Ascending aorta (tissue), 2 donors: Measurements from ENCODE around the gene GPANK1. TPM values are rescaled to one million over a fixed set of nuclear protein-coding genes. Genes with fewer than 3 reads are reported as not detected.
"Not testable (repeated sequence)": the region's sequence is repeated elsewhere in the genome, so short reads cannot be mapped to it uniquely, and the experiment has no call there.

Experiments used
- DNase-seq, 2 donors: peaks; one replicate each; pipeline ENCODE4 v3.0.0-alpha.2; 2019; ENCODE audit warnings: low spot score in 2 of 2
- H3K27ac ChIP-seq, 2 donors: fragments of 200-600 bp; sonication (generic); one replicate each; pipeline ENCODE4 v1.5.1; 2016 to 2017; ENCODE audit warnings: mild to moderate bottlenecking in 1 of 2
- H3K27me3 ChIP-seq: fragments of 200-600 bp; sonication (generic); one replicate; pipeline ENCODE4 v1.5.1; 2017
- H3K36me3 ChIP-seq, 2 donors: fragments of 200-600 bp; sonication (generic); one replicate each; pipeline ENCODE4 v1.5.1; 2016
- H3K4me1 ChIP-seq, 2 donors: fragments of 200-600 bp; sonication (generic); one replicate each; pipeline ENCODE4 v1.5.1; 2016 to 2017; ENCODE audit warnings: mild to moderate bottlenecking in 1 of 2
- H3K4me3 ChIP-seq, 2 donors: fragments of 200-600 bp; sonication (generic); one replicate each; pipeline ENCODE4 v1.5.1; 2016 to 2017; ENCODE audit warnings: mild to moderate bottlenecking in 1 of 2
- H3K9me3 ChIP-seq, 2 donors: fragments of 200-600 bp; sonication (generic); one replicate each; pipeline ENCODE4 v1.5.1; 2016
- intact Hi-C: fragments of 100-400 bp; cut with DNase I; formaldehyde crosslinking; loops from one replicate; pipeline ENCODE4 v1.15.1; 2023
- total RNA-seq: library from RNA; depleted of rRNA; stranded (reverse); fragments of >200 nt; gene quantifications from one replicate; pipeline ENCODE4 v1.1.0, GENCODE V29; 2016
- TF ChIP-seq, protein P1 (sequence below), 3 experiments: fragments of 200-600 bp in 2 of 3; fragments of 450-650 bp in 1 of 3; sonication (generic) in 2 of 3; IDR thresholded peaks; one replicate each; pipeline ENCODE4 v1.5.1; 2016 to 2019; ENCODE audit warnings: antibody characterized with exemption in 3 of 3, mild to moderate bottlenecking in 1 of 3, moderate library complexity in 1 of 3

GPANK1 gene
- total RNA-seq, 1 donor from 2014 or later: 9.8 TPM

DNA sequence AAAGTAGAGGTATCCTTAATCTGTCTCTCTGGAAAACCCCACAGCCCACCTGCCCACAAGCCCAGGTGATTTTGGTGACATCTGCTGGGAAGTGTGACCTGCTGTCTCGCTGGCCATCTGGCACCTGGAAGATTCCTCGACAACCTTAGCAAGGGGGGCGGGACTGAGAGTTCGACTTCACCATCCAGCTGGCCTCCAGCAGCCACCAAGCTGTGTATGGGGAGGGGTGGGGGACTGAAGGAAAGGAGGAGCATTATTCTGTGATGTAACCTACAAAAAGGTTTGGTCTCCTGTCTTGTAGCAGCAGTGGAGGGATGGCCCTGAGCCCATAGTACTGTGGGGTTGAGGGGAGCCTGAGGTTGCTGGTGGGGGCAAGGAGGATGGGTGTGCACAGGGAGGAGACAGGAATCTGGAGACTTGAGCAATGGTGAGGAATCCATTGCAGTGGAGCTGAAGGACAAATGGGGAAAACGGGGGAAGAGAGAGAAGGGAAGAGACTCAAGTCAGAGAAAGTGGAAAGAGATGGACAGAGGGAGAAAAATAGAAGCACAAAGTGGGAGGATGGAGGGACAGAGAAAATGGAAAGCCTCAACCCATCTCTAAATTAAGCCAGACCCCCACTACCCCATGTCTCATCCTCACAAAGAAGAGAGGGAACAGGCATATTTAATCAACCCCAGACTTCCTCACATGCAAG is 45.9 kb upstream of the GPANK1 start:
- no peak for DNase-seq
- Histone ChIP-seq H3K36me3 (no peaks in the 10 kb centered on the region), H3K4me1 (no peaks in the 10 kb centered on the region), H3K4me3 (no peak overlapping the region), H3K27me3 (no peaks in the 10 kb centered on the region), H3K27ac (no peak overlapping the region), H3K9me3 (no peaks in the 10 kb centered on the region)
- TF ChIP-seq, protein P1, sequence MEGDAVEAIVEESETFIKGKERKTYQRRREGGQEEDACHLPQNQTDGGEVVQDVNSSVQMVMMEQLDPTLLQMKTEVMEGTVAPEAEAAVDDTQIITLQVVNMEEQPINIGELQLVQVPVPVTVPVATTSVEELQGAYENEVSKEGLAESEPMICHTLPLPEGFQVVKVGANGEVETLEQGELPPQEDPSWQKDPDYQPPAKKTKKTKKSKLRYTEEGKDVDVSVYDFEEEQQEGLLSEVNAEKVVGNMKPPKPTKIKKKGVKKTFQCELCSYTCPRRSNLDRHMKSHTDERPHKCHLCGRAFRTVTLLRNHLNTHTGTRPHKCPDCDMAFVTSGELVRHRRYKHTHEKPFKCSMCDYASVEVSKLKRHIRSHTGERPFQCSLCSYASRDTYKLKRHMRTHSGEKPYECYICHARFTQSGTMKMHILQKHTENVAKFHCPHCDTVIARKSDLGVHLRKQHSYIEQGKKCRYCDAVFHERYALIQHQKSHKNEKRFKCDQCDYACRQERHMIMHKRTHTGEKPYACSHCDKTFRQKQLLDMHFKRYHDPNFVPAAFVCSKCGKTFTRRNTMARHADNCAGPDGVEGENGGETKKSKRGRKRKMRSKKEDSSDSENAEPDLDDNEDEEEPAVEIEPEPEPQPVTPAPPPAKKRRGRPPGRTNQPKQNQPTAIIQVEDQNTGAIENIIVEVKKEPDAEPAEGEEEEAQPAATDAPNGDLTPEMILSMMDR (IDR thresholded peaks at IDR 0.05): no peak
- intact Hi-C loops: no loop called here

DNA sequence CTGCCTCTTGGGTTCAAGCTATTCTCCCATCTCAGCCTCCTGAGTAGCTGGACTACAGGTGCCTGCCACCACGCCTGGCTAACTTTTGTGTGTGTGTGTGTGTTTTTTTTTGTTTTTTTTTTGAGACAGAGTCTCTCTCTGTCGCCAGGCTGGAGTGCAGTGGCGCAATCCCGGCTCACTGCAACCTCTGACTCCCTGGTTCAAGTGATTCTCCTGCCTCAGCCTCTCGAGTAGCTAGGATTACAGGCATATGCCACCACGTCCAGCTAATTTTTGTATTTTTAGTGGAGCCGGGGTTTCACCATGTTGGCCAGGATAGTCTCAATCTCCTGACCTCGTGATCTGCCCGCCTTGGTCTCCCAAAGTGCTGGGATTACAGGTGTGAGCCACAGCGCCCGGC is 44.4 kb upstream of the GPANK1 start:
- DNase-seq, H3K9me3 ChIP-seq, H3K36me3 ChIP-seq, intact Hi-C loops, H3K27ac ChIP-seq, H3K27me3 ChIP-seq, H3K4me1 ChIP-seq, H3K4me3 ChIP-seq: not testable (repeated sequence)

DNA sequence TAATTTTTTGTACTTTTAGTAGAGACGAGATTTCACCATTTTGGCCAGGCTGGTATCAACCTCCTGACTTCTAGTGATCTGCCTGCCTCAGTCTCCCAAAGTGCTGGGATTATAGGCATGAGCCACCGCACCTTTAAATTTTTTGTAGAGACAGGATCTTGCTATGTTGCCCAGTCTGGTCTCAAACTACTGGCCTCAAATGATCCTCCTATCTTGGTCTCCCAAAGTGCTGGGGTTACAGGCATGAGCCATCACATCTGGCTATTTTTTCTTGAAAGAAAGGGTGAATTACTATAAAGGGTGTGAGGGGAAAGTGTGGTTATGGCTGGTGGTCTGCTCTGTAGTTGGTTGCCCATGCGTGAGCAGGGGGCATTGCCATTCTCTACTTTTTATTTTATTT is 43.4 kb upstream of the GPANK1 start:
- intact Hi-C loops: no loop called here
- no peaks in the 10 kb centered on the region for H3K36me3 ChIP-seq
- TF ChIP-seq, protein P1 (IDR thresholded peaks at IDR 0.05): no peak
- DNase-seq: no peak
- H3K27ac ChIP-seq: no peak overlapping the region
- H3K27me3 ChIP-seq: no peaks in the 10 kb centered on the region
- H3K4me3 ChIP-seq: no peak overlapping the region
- no peaks in the 10 kb centered on the region for H3K9me3 ChIP-seq
- peaks cover 0 to 7% of the 10 kb centered on the region in 2 donors for H3K4me1 ChIP-seq

DNA sequence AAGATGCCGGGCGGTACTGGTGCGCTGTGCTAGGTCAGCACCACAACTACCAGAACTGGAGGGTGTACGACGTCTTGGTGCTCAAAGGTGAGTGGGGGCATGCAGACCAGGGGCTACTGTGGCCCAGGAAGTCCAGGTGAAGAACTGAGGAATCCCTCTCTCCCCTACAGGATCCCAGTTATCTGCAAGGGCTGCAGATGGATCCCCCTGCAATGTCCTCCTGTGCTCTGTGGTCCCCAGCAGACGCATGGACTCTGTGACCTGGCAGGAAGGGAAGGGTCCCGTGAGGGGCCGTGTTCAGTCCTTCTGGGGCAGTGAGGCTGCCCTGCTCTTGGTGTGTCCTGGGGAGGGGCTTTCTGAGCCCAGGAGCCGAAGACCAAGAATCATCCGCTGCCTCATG is 42.9 kb upstream of the GPANK1 start:
- intact Hi-C loops: no loop called here
- H3K9me3 ChIP-seq: no peaks in the 10 kb centered on the region
- no peak overlapping the region for H3K4me3 ChIP-seq
- H3K27ac ChIP-seq: no peak overlapping the region
- H3K4me1 ChIP-seq: peaks cover 0 to 7% of the 10 kb centered on the region in 2 donors
- H3K27me3 ChIP-seq: no peaks in the 10 kb centered on the region
- no peaks in the 10 kb centered on the region for H3K36me3 ChIP-seq
- no peak for DNase-seq
- TF ChIP-seq, protein P1 (IDR thresholded peaks at IDR 0.05): no peak

DNA sequence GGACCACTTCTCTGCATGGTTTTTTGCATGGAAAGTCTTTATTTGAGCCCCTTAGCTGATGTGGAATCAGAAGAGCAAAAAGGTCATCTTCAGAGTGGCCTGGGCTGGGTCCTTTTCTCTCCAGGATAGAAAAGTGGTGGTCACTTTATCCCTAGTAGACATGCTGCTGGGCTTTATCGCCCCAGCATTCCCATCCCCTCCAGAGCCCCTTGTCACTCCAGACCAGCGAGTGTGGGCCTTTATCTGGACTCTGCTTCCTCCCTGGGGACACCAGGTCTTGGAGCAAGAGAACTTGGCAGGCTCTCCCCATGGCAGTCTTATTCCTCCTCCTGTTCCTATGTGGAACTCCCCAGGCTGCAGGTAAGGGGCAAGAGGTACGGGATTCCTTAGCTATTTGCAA is 41.8 kb upstream of the GPANK1 start, which contains the start of gene LY6G6F:
Gene LY6G6F (plus strand): TSS at position 268 of the 400 bp plus-strand sequence. CDS start 41 bp downstream, at position 309.
- intact Hi-C loops: no loop called here
- no peaks in the 10 kb centered on the region for H3K27me3 ChIP-seq

DNA sequence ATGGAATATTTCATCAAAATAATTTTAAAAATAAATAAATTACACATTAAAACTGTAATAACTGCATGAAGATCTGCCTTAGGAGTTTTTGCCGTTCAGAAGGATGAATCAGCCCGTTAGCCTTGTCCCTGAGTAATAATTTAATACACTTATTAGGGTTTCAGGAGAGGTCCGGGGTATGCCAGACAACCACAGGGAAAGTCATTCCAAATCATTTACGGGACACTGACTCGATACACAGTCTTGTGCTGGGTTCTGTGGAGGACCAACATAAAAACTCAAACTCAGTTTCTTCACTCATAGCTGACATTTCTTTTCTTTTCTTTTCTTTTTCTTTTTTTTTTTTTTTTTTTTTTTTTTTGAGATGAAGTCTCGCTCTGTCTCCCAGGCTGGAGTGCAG is 41.1 kb upstream of the GPANK1 start:
- H3K9me3 ChIP-seq: no peaks in the 10 kb centered on the region
- DNase-seq: no peak
- no peaks in the 10 kb centered on the region for H3K27me3 ChIP-seq
- TF ChIP-seq, protein P1 (IDR thresholded peaks at IDR 0.05): no peak
- H3K36me3 ChIP-seq: no peaks in the 10 kb centered on the region
- no peak overlapping the region for H3K4me3 ChIP-seq
- intact Hi-C loops: no loop called here
- H3K4me1 ChIP-seq: peaks cover 11 to 18% of the 10 kb centered on the region in 2 donors
- no peak overlapping the region for H3K27ac ChIP-seq

More for the DNA sequence above, 41.8 kb upstream of the GPANK1 start, which contains the start of gene LY6G6F:
- Histone ChIP-seq H3K4me3 (no peak within 1 kb of the TSS), H3K4me1 (peaks cover 6 to 11% of the 10 kb centered on the region in 2 donors), H3K27ac (no peak within 1 kb of the TSS), H3K36me3 (no peaks in the 10 kb centered on the region), H3K9me3 (no peaks in the 10 kb centered on the region)
- no peak for DNase-seq
- TF ChIP-seq, protein P1 (IDR thresholded peaks at IDR 0.05): no peak
